AG04450 (cell line): ENCODE results near the gene PLET1. TPM values are rescaled to one million over a fixed set of nuclear protein-coding genes. Genes with fewer than 3 reads are reported as not detected.

Experiments used
- CTCF ChIA-PET: fragments of 300-600, 350-600 bp; formaldehyde crosslinking; extraction: SDS; loops from one replicate; lab custom pipeline; 2022; ENCODE audit warnings: antibody characterized with exemption, inconsistent platforms; lab: Charles Lee
- POLR2A ChIA-PET: fragments of 350-600 bp; formaldehyde crosslinking; extraction: SDS; loops from one replicate; lab custom pipeline; 2021; ENCODE audit warnings: antibody characterized with exemption, inconsistent platforms; lab: Yijun Ruan, JAX
- DNase-seq: peaks from one replicate; pipeline ENCODE4 v3.0.0-alpha.2; 2011; ENCODE audit warnings: low read depth, low spot score
- H3K27ac ChIP-seq: one replicate; pipeline ENCODE4 v1.5.1; 2012; ENCODE audit warnings: low read depth, low read length, control low read depth
- H3K27me3 ChIP-seq: one replicate; pipeline ENCODE4 v1.6.0; 2012; ENCODE audit warnings: low read length; ENCODE audit not compliant: control insufficient read depth, insufficient read depth
- H3K4me3 ChIP-seq: 2 replicates; pipeline ENCODE4 v1.5.1; 2011; ENCODE audit warnings: mild to moderate bottlenecking, low read depth, low read length, control low read depth
- H3K9me3 ChIP-seq: 2 replicates; pipeline ENCODE4 v1.5.1; 2012; ENCODE audit warnings: low read length; ENCODE audit not compliant: control insufficient read depth, insufficient read depth
- CTCF ChIP-seq: IDR thresholded peaks from 2 replicates; pipeline ENCODE4 v1.5.1; 2011; ENCODE audit warnings: low read depth, low read length, control low read depth, inconsistent platforms
- polyA plus RNA-seq: library from polyadenylated mRNA; depleted of rRNA; stranded (reverse); fragments of >200 nt; gene quantifications from 2 replicates; pipeline ENCODE4 v1.2.3, GENCODE V29; 2011

PLET1 gene
- polyA plus RNA-seq, 1 experiment = not detected

GRCh38 chr11:112297248-112297866, 36.7 kb upstream of the PLET1 start:
- DNase-seq = no peak
- ChIA-PET POLR2A (no interaction called here), CTCF (no interaction called here)
- H3K4me3 ChIP-seq = no peak overlapping the region
- no peak overlapping the region for H3K27ac ChIP-seq
- no peaks in the 10 kb centered on the region for H3K9me3 ChIP-seq
- no peaks in the 10 kb centered on the region for H3K27me3 ChIP-seq
- no peak for TF ChIP-seq CTCF

GRCh38 chr11:112296044-112296443, 35.4 kb upstream of the PLET1 start:
- DNase-seq = no peak
- CTCF ChIA-PET = interaction anchor here (0.8 to 1.1 kb wide), 2 partner anchors 15 to 260 kb away, joined by 3 read pairs; no protein-coding TSS in a partner anchor
- Histone ChIP-seq H3K9me3 (no peaks in the 10 kb centered on the region), H3K27ac (no peak overlapping the region), H3K4me3 (no peak overlapping the region), H3K27me3 (no peaks in the 10 kb centered on the region)
- no peak for TF ChIP-seq CTCF
- POLR2A ChIA-PET = no interaction called here

- Histone ChIP-seq H3K27me3 (no peaks in the 10 kb centered on the region), H3K4me3 (no peak overlapping the region), H3K9me3 (no peaks in the 10 kb centered on the region), H3K27ac (no peak overlapping the region)
- no peak for DNase-seq
- TF ChIP-seq CTCF = no peak
- CTCF ChIA-PET = interaction anchor here (0.7 to 1.8 kb wide), 4 partner anchors 15 to 261 kb away, joined by 3 to 9 read pairs (median 4); no protein-coding TSS in a partner anchor
- POLR2A ChIA-PET = no interaction called here
Measured at GRCh38 chr11:112294688-112295340, 34.2 kb upstream of the PLET1 start.

GRCh38 chr11:112293614-112294013, 33.0 kb upstream of the PLET1 start:
- Histone ChIP-seq H3K27me3 (no peaks in the 10 kb centered on the region), H3K4me3 (no peak overlapping the region), H3K9me3 (no peaks in the 10 kb centered on the region), H3K27ac (peak overlapping the region; percentile 58)
- no peak for DNase-seq
- ChIA-PET CTCF (interaction anchor here (0.6 to 2.9 kb wide), 6 partner anchors 14 to 295 kb away, joined by 3 to 16 read pairs (median 4); no protein-coding TSS in a partner anchor), POLR2A (interaction anchor here (0.6 to 1.0 kb wide), 2 partner anchors 44 to 271 kb away, joined by 3 to 6 read pairs; no protein-coding TSS in a partner anchor)
- no peak for TF ChIP-seq CTCF
